H1 (cell line): Measurements from ENCODE around the gene LCORL. TPM values are rescaled to one million over a fixed set of nuclear protein-coding genes. Genes with fewer than 3 reads are reported as not detected.

ENCODE experiments used
- polyA plus RNA-seq, 7 experiments: library from polyadenylated mRNA; depleted of rRNA in 3 of 7; stranded (reverse) in 5 of 7; unstranded in 2 of 7; fragments of >200 nt in 5 of 7; fragments of 200-250 nt in 2 of 7; gene quantifications; 1 replicate in 5 of 7; 2 replicates in 1 of 7; 4 replicates in 1 of 7; pipeline versions ENCODE4 v1.2.1 to v1.2.3, GENCODE V29; 2011 to 2013; ENCODE audit warnings: missing spikeins in 2 of 7, mixed read lengths in 2 of 7
- total RNA-seq: library from RNA; stranded (reverse); fragmentation: NEBNext Ultra II Directional; extraction: Animal tissue kit (Norgen Biotek cat#: 25700); gene quantifications from 2 replicates; pipeline ENCODE4 v1.2.1, GENCODE V29; 2021

Gene LCORL
- total and polyA plus RNA-seq, 2 of the 8 experiments (the other 6 are each of a cell fraction or from before 2014, with no cell fraction given): 2.2 to 19.2 TPM

Other genes with a start within 250 kb of the LCORL start
- gene FAM184B, start 240.1 kb downstream of the LCORL start, total RNA-seq: 0.39 and 0.46 TPM in 2 replicates
- gene FAM184B, start 240.1 kb downstream of the LCORL start, polyA plus RNA-seq (2011; rRNA removed): 0.05 TPM in 2 replicates
- 55.7 and 57.9 TPM in 2 replicates for gene DCAF16, start 211.0 kb downstream of the LCORL start, total RNA-seq
- gene DCAF16, start 211.0 kb downstream of the LCORL start, polyA plus RNA-seq (2011; rRNA removed): 22.7 and 26.5 TPM in 2 replicates
- 52.3 and 56.6 TPM in 2 replicates for gene NCAPG, start 210.8 kb downstream of the LCORL start, total RNA-seq
- 6.8 and 12.9 TPM in 2 replicates for gene NCAPG, start 210.8 kb downstream of the LCORL start, polyA plus RNA-seq (2011; rRNA removed)